Duodenal mucosa (tissue), 2 donors: ENCODE measurements around the gene IFNLR1.

Experiments
- H3K27ac ChIP-seq: one replicate; pipeline ENCODE4 v1.7.0; 2013; ENCODE audit warnings: low read depth, low read length
- H3K27me3 ChIP-seq, 2 donors: one replicate each; pipeline ENCODE4 v1.7.0; 2013; ENCODE audit warnings: low read length in 2 of 2, control low read depth in 1 of 2; ENCODE audit not compliant: insufficient read depth in 2 of 2, control insufficient read depth in 1 of 2
- H3K36me3 ChIP-seq, 2 donors: one replicate each; pipeline ENCODE4 v1.7.0; 2013; ENCODE audit warnings: low read length in 2 of 2, control low read depth in 1 of 2; ENCODE audit not compliant: insufficient read depth in 2 of 2, control insufficient read depth in 1 of 2
- H3K4me1 ChIP-seq, 2 donors: one replicate each; pipeline ENCODE4 v1.7.0; 2013; ENCODE audit warnings: low read length in 2 of 2, control low read depth in 1 of 2; ENCODE audit not compliant: insufficient read depth in 2 of 2, control insufficient read depth in 1 of 2
- H3K4me3 ChIP-seq, 2 donors: one replicate each; pipeline ENCODE4 v1.7.0; 2013; ENCODE audit warnings: low read length in 2 of 2, low read depth in 1 of 2
- H3K9ac ChIP-seq, 2 donors: one replicate each; pipeline ENCODE4 v1.7.0; 2013; ENCODE audit warnings: low read length in 2 of 2, low read depth in 1 of 2
- H3K9me3 ChIP-seq, 2 donors: one replicate each; pipeline ENCODE4 v1.7.0; 2013; ENCODE audit warnings: low read length in 2 of 2, control low read depth in 1 of 2; ENCODE audit not compliant: control insufficient read depth in 1 of 2

Gene IFNLR1

DNA sequence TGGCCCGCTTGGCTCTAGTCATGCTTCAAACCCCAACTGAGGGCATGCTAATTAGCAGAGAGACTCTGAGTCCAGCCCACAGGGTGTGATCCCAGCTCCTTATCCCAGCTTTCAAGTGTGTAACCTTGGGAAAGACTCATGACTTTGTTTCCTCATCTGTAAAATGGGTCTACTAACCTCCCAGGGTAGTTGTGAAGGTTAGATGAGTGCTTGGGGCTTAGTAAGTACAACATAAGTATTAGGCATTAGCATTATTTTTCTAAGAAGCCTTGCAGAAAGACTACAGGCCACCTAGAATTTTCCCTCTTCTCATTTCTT is 78.0 kb downstream of the IFNLR1 start:
- peak overlapping the region in 1 of 2 donors; percentile 38 for H3K9ac ChIP-seq
- peak overlapping the region in 1 of 2 donors; percentile 44 for H3K4me3 ChIP-seq
- no peaks in the 10 kb centered on the region for H3K27me3 ChIP-seq
- no peak overlapping the region for H3K27ac ChIP-seq
- H3K4me1 ChIP-seq, result peaks cover 34 to 35% of the 10 kb centered on the region in 2 donors
- H3K36me3 ChIP-seq, result no peaks in the 10 kb centered on the region
- H3K9me3 ChIP-seq, result no peaks in the 10 kb centered on the region

DNA sequence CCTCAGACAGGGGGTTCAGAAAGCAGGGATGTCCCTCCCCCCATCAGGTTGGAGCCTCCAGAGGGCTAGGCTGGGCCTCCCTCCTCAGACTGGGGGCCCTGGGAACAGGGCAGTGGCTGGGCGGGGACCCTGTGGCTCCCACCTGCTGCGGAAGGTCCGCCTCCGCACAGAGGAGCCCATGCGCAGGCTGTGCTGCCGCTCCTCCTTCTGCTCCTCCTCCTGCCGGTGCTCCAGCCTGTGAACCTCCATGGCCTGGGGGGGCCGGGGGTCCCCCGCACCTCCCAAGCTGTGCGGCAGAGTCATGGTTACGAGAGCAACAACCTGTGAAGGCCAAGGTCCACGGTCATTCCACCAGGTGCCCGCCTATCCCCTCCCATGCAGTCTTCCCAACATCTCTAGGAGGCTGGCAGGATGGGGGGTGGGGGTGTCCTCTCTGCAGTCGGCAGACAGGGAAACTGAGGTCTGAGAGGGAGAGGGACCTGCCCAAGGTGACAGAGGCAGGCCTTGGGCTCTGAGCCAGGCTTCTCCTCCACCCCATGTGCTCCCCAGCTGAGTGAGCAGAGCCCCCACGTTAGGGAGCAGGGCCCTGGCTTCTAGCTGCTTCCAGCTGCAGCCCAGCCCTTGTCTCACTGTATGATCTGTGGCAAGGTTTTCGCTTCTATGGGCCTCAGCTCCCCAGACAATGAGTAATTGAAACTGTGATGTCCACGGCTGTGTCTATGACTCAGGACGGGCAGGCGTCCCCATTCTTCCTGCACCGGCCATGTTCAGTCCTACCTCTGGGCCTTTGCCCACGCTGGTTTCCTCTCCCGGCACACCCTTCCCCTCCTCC is 78.5 kb downstream of the IFNLR1 start:
- peaks cover 32 to 34% of the 10 kb centered on the region in 2 donors for H3K4me1 ChIP-seq
- H3K36me3 ChIP-seq, result no peaks in the 10 kb centered on the region
- H3K9ac ChIP-seq, result peak overlapping the region; percentile 32 to 38
- peak overlapping the region; percentile 43 to 44 for H3K4me3 ChIP-seq
- H3K9me3 ChIP-seq, result no peaks in the 10 kb centered on the region
- H3K27ac ChIP-seq, result no peak overlapping the region
- no peaks in the 10 kb centered on the region for H3K27me3 ChIP-seq

DNA sequence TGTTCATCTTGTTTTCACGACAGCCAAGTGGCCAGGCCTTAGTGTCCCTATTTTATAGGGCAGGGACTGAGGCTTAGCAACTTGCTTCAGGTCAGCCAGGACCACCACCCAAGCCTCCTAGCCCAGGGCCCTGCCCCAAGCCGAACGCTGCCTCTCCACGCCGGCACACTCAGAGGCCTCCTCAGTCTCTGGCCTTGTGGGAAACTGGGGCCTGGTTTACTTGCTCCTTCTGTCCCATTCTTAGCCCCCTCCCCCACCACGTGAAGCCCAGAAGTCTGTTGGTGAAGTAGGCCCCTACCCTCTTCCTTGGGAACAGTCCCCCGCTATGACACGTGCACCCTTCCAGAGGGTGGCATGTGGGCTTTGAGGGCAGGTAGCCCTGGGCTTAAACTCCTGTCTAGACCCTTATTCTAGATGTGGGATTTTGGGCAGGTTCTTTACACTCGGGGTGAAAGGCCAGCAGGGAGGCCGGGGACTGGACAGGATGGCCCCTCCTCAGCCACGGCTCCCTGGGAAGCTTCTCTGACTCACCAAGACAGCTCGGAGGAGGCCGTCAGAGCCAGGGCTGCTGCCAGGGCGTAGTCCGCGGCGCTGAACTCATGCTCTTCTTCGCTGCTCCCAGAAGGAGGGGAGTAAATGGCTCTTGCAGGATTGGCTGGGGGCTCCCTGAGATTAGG is 79.5 kb downstream of the IFNLR1 start:
- Histone ChIP-seq H3K9ac (peak overlapping the region; percentile 32 to 38), H3K27me3 (no peaks in the 10 kb centered on the region), H3K4me3 (peak overlapping the region in 1 of 2 donors; percentile 43), H3K36me3 (no peaks in the 10 kb centered on the region), H3K9me3 (no peaks in the 10 kb centered on the region), H3K27ac (peak overlapping the region; percentile 20), H3K4me1 (peaks cover 27 to 32% of the 10 kb centered on the region in 2 donors)

DNA sequence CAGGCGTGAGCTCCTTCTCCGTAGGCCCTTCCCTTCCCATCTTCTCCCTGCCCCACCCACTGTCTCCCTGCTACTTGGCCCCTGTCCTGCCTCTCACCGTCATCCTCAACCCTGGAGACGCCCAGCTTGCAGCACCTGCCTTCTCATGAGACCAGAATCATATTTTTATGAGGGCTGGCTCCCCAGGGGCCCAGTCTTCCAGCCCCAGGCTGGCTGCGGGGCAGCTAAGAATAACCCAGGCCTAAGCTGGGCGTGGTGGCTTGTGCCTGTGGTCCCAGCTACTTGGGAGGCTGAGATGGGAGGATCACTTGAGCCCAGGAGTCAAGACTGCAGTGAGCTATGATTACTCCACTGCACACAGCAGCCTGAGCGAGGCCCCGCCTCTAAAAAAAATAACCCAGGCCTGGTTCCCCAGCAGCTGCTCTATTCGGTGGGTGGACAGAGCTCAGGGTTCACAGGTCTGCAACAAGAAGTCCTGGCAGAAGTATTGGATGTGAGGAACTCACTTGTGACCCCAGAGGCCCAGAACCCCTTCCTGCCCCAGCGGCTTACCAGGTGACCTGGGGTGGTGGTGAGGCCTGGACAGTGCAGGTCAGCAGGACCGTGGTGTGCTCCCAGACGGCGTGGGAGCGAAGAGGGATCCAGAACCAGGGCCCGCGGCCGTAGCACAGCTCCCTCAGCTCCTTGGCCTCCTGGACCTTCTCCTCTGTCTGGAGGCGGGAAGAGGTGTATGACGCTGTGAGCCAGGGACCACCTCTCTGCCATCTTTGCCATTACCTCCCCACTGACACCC is 81.5 kb downstream of the IFNLR1 start:
- peak overlapping the region; percentile 1 for H3K27ac ChIP-seq
- H3K9ac ChIP-seq, result peak overlapping the region in 1 of 2 donors; percentile 43
- H3K9me3 ChIP-seq, result no peaks in the 10 kb centered on the region
- no peaks in the 10 kb centered on the region for H3K36me3 ChIP-seq
- H3K27me3 ChIP-seq, result no peaks in the 10 kb centered on the region
- H3K4me1 ChIP-seq, result peaks cover 20 to 39% of the 10 kb centered on the region in 2 donors
- H3K4me3 ChIP-seq, result no peak overlapping the region

DNA sequence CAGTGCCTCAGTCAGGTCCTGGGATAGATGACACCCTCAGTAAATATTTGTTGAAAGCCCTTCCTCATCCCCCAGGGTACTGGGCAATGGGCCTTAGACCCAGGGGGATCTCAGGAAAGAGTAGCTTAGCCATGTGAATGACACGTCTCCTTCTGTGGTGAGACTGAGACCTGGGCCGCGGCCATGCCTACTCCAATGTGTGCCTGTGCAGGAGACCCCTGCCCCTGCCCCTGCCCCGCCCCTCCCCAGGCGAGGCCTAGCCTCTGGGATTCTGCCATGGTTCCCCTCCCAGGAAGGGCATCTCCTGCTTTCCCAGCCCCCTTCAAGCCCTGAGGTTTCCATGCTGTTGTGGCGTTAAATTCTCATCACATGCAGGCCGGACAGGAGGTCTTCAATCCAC is 82.2 kb downstream of the IFNLR1 start:
- no peaks in the 10 kb centered on the region for H3K9me3 ChIP-seq

More for the DNA sequence above, 82.2 kb downstream of the IFNLR1 start:
- H3K4me1 ChIP-seq, result peaks cover 20 to 39% of the 10 kb centered on the region in 2 donors
- no peak overlapping the region for H3K4me3 ChIP-seq
- H3K36me3 ChIP-seq, result no peaks in the 10 kb centered on the region
- no peak overlapping the region for H3K27ac ChIP-seq
- H3K27me3 ChIP-seq, result no peaks in the 10 kb centered on the region
- H3K9ac ChIP-seq, result no peak overlapping the region
